ENCODE measurements around the gene CCDC13.

Gene CCDC13

GRCh38 chr3:42790714-42791229 lies 17.7 kb upstream of the CCDC13 start:
- Histone ChIP-seq H3K79me2 (ENCODE audit: control insufficient read depth, low read length) (peaks cover 31% of the 10 kb centered on the region), H3K27me3 (ENCODE audit: control insufficient read depth, low read length) (no peaks in the 10 kb centered on the region), H4K20me1 (ENCODE audit: control insufficient read depth, insufficient read depth, low read depth, low read length) (no peaks in the 10 kb centered on the region), H3F3A (ENCODE audit: control insufficient read depth, insufficient read depth) (no peaks in the 10 kb centered on the region), H3K4me1 (ENCODE audit: control insufficient read depth, low read length) (no peaks in the 10 kb centered on the region), H3K36me3 (ENCODE audit: control insufficient read depth, low read length) (peaks cover 36% of the 10 kb centered on the region), H3K9me3 (ENCODE audit: control insufficient read depth, insufficient read depth, low read length) (no peaks in the 10 kb centered on the region), H3K4me3 (ENCODE audit: low read length) (no peak overlapping the region), H3K9me2 (replicated peaks; ENCODE audit: control insufficient read depth, low read length) (no peaks in the 10 kb centered on the region), H3K4me2 (ENCODE audit: low read length) (no peak overlapping the region), H3K27ac (ENCODE audit: low read depth, low read length) (no peak overlapping the region)
- TF ChIP-seq EZH2phosphoT487 (IDR thresholded peaks at IDR 0.05; ENCODE audit: borderline replicate concordance, low read length) (no peak), CTCF (IDR thresholded peaks at IDR 0.05; ENCODE audit: low read depth, low read length, poor library complexity, severe bottlenecking) (no peak)

- Histone ChIP-seq H3K27me3 (ENCODE audit: control insufficient read depth, low read length) (no peaks in the 10 kb centered on the region), H3K27ac (ENCODE audit: low read depth, low read length) (no peak overlapping the region), H4K20me1 (ENCODE audit: control insufficient read depth, insufficient read depth, low read depth, low read length) (no peaks in the 10 kb centered on the region), H3K4me3 (ENCODE audit: low read length) (no peak overlapping the region), H3K36me3 (ENCODE audit: control insufficient read depth, low read length) (peaks cover 44% of the 10 kb centered on the region), H3K4me2 (ENCODE audit: low read length) (no peak overlapping the region), H3K79me2 (ENCODE audit: control insufficient read depth, low read length) (peaks cover 12% of the 10 kb centered on the region), H3K9me2 (replicated peaks; ENCODE audit: control insufficient read depth, low read length) (no peaks in the 10 kb centered on the region), H3K9me3 (ENCODE audit: control insufficient read depth, insufficient read depth, low read length) (no peaks in the 10 kb centered on the region), H3F3A (ENCODE audit: control insufficient read depth, insufficient read depth) (peaks cover 2% of the 10 kb centered on the region; the same call in 1 of the 2 replicates), H3K4me1 (ENCODE audit: control insufficient read depth, low read length) (no peaks in the 10 kb centered on the region)
- TF ChIP-seq CTCF (IDR thresholded peaks at IDR 0.05; ENCODE audit: low read depth, low read length, poor library complexity, severe bottlenecking) = no peak
- no peak for TF ChIP-seq EZH2phosphoT487 (IDR thresholded peaks at IDR 0.05; ENCODE audit: borderline replicate concordance, low read length)
These were observed 13.6 kb upstream of the CCDC13 start for GRCh38 chr3:42786631-42787030.

- peaks cover 44% of the 10 kb centered on the region for H3K36me3 ChIP-seq (ENCODE audit: control insufficient read depth, low read length)
- H3K9me2 ChIP-seq (replicated peaks; ENCODE audit: control insufficient read depth, low read length) = no peaks in the 10 kb centered on the region
- no peaks in the 10 kb centered on the region for H3K27me3 ChIP-seq (ENCODE audit: control insufficient read depth, low read length)
- H3K4me2 ChIP-seq (ENCODE audit: low read length) = no peak overlapping the region
- TF ChIP-seq CTCF (IDR thresholded peaks at IDR 0.05; ENCODE audit: low read depth, low read length, poor library complexity, severe bottlenecking) (no peak), EZH2phosphoT487 (IDR thresholded peaks at IDR 0.05; ENCODE audit: borderline replicate concordance, low read length) (no peak)
- no peaks in the 10 kb centered on the region for H3K4me1 ChIP-seq (ENCODE audit: control insufficient read depth, low read length)
- H3K27ac ChIP-seq (ENCODE audit: low read depth, low read length) = no peak overlapping the region
- no peak overlapping the region for H3K4me3 ChIP-seq (ENCODE audit: low read length)
- no peaks in the 10 kb centered on the region for H4K20me1 ChIP-seq (ENCODE audit: control insufficient read depth, insufficient read depth, low read depth, low read length)
- peaks cover 2% of the 10 kb centered on the region; the same call in 1 of the 2 replicates for H3F3A ChIP-seq (ENCODE audit: control insufficient read depth, insufficient read depth)
- peaks cover 12% of the 10 kb centered on the region for H3K79me2 ChIP-seq (ENCODE audit: control insufficient read depth, low read length)
- no peaks in the 10 kb centered on the region for H3K9me3 ChIP-seq (ENCODE audit: control insufficient read depth, insufficient read depth, low read length)
These were observed 13.2 kb upstream of the CCDC13 start for GRCh38 chr3:42786212-42786611.

All from DOHH2 (cell line).